GM19452 (cell line): ENCODE results near the gene PROKR2.

Experiments
- ATAC-seq: cut with Tn5 transposase; IDR thresholded peaks from one replicate; pipeline ENCODE4 v1.9.1; 2021; ENCODE audit not compliant: unreplicated experiment

Gene PROKR2

GRCh38 chr20:5290596-5290995 lies 26.2 kb downstream of the PROKR2 start:
- ATAC-seq: no peak

GRCh38 chr20:5282561-5282960 lies 34.2 kb downstream of the PROKR2 start:
- ATAC-seq: no peak

GRCh38 chr20:5279661-5280060 lies 37.1 kb downstream of the PROKR2 start:
- no peak for ATAC-seq

- no peak for ATAC-seq
Observed at GRCh38 chr20:5272268-5272667, 44.5 kb downstream of the PROKR2 start.

- no peak for ATAC-seq
Observed at GRCh38 chr20:5270603-5271002, 46.2 kb downstream of the PROKR2 start.

- ATAC-seq: no peak
Observed at GRCh38 chr20:5268449-5268848, 48.3 kb downstream of the PROKR2 start.

GRCh38 chr20:5267092-5267491 lies 49.7 kb downstream of the PROKR2 start:
- ATAC-seq: no peak
